HG02571 (cell line): ENCODE results near the gene MRPL45.

Experiments used
- ATAC-seq: cut with Tn5 transposase; IDR thresholded peaks from one replicate; pipeline ENCODE4 v1.9.1; 2021; ENCODE audit warnings: mild to moderate bottlenecking, moderate library complexity; ENCODE audit not compliant: unreplicated experiment

Gene MRPL45

DNA sequence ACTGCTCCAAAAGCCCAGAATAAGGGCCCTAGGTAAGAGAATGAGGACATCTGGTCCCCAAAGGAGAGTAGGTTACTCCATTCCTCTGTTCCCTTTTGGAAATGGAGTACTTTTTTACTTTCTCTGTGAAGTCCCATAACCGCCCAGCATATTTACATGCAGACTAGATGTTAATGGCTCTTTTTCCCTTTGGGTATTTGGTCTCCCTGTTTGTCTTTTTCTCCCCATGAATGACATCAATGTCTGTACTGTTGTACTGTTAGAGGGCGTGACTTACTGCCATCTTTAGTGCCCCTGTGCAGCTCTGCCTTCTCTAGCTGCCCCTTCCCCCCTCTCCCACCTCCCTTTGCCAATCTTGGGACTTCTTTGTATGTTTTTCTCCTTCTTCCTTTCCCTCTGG lies 27.8 kb downstream of the MRPL45 start:
- no peak for ATAC-seq

DNA sequence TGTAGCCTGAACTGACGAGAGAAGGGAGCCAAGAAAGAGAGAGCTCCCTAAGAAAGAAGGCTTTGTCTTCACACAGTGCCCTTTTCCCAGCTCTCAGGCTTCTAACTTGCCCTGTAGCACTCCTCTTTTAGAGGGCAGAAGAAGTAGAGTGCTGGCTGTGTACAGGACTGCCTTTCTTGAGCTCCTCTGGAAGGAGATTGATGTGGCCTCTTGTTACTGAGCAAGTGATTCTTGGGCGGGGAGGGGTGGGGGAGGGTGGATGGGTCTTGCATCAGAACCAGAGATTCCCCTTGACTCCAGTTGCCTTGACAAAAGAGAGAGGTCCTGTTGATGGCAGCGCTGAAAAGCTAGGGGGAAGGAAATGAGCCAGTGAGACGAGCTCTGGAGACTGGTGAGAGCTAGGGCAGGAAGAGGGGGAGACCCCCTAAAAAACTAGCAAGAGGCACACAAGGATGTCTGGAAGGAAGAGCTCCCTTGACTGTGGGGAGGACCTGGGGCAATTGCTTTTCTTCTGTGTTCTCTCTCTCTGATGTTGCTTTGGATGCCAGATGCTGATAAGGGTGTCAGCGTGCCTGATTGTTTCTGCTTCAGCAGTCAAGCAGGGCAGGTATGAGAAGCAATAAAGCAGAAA lies 28.4 kb downstream of the MRPL45 start:
- ATAC-seq, result no peak

DNA sequence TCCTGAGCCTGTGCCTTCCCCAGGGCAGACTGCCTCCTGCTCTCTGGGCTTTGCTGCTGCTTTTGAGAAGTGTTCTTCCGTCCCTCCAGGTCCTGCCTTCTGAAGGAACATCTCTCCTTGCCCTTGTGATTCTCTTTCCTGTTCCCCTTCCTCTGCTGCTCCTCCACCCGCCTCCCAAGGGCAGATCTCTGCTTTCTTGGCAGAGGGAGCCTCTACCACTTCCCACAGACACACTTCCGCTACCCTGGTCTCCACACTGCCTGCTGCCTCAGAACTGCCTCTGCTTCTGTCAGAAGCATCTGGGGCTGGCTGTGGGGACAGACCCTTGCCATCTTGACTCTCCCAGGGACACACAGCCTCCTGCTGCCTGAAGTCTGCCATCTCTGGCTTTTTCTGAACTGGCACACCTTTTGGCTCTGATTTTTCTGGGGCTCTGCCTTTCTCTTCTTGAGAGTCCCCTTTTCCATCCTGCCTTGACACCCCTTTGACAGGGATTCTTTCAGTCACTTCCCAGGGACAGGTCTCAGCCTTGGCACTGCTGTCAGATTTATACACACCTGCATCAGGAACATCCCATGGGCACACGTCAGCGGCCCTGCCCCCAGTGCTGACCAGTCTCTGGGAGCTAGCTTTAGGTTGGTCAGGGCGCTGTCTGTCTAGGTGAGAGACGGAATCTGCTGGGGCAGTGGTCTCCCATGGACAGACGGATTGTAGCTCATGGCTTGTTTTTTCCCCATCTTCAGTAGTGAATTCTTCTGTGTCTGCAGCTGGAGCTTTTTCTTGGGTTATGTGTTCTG lies 30.2 kb downstream of the MRPL45 start:
- no peak for ATAC-seq

DNA sequence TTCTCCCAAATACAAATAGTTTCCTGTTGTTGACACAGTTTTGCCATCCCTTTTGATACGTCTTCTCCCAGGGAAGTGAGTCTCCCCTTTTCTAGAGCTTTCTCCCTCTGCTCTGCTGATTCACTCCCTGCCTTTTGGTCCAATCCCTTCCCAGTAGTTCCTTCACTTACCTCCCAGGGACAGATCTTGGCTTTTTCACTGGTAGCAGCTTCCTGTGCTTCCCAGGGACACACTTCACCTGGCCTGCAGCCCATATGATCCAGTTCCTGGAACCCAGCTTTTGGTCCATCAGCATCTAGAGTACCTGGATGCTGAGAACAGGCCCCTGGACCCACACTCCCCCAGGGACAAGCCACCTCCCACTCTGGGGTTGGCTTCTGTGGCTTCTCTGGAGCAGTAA lies 31.0 kb downstream of the MRPL45 start:
- ATAC-seq, result no peak

DNA sequence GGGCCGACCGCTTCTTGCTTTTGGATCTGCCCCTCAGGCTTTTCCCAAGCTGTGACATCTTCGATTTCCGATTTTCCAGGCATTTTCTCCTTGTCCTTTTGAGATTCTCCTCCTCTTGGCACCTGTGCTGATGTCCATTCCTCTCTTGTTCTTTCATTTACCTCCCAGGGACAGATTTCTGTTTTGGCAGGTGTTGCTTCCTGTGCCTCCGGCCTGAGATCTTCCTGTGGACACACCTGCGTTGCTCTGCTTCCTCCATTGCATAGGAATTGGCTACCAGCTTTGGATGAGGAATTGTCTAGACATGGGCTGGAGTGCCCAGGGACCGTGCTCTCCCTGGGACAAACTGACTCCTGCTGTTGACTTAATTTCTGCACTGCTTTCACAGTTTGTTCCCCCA lies 31.7 kb downstream of the MRPL45 start:
- ATAC-seq, result no peak

DNA sequence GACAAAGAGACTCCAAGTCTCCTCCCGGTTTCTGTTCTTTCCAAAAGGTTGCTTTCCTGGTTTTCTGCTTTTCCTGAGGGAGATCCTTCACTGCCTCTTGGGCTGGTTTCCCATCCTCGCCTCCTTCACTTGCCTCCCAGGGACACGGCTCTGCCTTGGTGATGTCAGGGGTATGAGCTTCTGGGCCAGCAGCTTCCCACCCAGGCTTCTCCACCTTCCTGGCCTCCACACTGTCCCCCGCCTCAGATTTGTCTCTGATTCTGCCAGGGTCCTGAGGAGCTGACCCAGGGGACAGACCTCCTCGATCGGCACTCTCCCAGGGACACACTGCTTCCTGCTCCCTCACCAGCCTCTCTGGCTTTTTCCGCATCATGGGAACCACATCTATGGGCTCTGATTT lies 32.3 kb downstream of the MRPL45 start:
- ATAC-seq, result no peak

DNA sequence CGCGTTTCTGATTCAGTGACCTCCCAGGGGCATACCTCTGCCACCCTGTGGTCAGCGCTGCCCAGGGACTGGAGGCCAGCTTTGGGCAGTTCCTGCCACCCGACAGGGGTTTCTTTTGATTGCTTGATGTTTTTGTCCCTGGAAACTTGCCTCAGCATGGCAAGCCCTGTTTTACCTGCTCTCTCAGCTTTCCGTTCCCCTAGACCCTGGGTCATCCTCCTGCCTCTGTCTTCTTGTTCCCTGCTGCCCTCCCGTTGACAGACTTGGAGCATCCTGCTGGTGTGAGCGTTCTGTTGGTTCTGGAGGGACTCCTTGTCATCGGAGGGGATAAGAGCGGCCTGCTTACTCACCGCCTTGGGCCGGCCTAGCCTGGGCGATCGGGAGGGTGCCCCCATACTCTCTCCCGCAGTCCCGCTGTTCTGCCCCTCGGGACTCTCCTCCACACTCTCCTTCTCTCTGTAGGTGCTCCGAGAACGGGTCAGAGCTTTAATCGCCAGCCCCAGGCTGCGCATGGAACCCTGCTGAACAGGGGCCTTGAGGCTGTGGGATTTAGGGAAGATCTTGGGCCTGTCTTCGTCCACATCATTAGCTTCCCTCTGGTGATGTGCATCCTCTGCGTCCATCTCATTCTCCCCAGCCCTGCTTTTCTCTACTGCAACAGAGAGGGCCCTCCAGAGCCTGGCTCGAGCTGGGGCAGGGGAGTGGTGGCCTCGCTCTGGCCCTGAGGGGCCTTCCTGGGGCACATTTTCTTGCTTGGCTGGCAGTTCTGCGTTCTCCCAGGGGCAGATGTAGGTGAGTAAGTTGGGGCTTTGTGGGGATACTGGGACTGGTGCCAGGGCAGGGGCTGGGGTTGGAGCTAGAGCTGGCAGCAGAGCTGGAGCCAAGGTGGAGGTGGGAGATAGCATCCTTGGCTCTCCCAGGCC lies 33.1 kb downstream of the MRPL45 start:
- no peak for ATAC-seq

DNA sequence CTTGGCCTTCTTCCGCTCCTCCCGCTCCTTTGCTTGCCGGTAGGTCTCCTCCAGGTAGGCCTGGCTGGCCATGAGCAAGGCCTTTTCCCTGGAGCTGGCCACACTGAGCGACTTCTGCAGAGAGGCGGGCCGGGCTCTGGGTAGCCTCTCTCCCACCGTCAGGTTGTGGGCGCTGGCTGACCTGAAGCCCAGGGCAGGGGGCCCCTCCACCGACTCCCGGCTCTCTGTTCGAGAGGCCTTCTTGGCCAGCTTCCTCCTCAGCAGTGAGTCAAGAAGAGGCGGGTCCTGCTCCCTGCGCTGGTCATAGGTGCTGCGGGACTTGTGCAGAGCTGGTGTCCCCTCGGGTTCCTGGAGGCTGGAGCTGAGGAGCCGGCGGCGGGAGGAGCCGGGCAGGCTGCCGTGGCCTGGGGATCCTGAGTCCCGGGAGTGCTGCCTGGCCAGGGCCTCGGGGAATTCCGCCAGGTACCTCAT lies 34.0 kb downstream of the MRPL45 start:
- ATAC-seq, result no peak

DNA sequence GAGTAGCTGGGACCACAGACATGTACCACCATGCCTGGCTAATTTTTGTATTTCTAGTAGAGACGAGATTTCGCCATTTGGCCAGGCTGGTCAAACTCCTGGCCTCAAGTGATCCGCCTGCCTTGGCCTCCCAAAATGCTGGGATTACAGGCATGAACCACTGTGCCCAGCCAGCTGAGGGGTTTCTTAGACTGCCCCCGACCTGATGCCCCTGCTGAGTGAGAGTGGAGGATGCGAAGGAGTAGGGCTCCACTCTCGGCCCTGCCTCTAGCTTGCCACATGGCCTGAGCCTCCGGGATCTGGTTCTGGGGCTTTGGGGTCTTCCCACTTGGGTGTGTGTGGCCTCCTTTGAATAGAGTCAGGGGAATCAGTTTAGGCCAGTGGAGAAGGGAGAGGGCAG lies 35.8 kb downstream of the MRPL45 start:
- ATAC-seq, result no peak

DNA sequence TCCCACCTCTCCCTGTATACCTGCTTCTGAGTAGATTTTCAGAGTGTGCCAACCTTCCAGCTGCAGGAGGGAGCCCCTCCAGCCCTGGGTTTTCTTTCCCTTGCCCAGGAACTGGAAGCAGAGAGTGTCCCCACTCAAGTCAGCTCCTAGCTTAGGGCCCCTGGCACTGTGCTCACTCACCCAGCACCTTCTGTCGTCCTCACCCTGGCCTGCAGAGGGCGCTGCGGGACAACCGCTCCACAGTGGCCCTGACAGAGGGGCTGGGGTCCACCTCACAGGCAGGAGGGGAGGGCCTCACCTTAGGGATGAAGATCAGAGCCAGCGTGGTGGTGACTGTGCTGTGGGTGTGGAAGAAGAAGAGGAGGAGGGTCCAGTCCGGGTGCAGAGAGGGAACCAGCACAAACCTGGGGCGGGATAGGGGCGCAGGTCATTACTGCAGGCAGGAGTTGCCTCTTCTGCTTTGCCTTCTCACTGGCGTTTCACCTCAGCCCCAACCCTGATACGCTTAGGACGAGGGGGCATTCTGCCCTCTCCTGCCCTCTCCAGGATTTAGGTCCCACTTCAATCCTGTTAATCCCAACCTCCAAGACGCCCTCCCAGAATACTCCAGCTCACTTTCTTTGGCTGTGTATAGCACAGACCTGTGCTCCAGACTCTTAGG lies 36.8 kb downstream of the MRPL45 start:
- ATAC-seq, result no peak

DNA sequence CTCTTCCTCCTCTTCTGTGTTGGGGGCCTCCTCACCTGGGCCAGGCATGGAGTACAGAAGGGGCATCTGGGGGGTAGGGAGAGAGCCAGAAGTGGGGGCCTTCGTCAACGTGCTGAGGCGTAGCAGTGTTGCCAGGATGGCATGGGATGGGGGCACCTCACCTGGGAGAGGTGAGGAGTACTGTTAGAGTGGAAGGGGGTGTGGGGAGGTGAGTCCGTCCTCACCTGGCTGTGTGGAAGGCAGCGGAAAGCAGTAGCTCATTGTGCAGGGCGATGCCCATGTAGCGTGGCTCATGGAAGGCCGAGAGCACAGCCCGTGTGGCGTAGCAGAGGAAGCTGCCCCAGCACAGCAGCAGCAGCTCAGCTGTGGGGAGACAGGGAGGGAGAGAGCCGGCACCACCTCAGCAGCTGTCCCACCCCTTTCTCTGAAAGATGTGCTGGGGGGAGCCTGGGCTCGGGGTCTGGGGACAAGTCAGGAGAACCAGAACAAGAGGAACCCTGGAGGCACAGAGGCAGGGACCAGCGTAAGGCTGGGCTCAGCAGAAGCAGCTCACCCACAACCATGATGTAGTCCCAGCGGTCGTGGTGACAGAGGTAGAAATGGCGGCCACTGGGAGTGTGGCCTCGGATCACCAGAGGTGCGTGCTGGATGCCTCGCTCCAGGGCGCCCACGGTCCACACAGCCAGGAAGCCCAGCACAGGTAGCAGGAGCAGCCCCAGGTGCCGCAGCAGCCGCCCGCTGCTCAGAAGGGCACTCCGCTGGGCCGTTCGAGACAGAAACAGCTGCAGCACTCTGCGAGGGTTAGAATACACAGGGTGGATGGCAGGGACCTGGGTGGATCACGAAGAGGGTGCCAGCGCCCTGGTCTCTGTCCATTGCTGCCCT lies 37.8 kb downstream of the MRPL45 start:
- ATAC-seq, result no peak

DNA sequence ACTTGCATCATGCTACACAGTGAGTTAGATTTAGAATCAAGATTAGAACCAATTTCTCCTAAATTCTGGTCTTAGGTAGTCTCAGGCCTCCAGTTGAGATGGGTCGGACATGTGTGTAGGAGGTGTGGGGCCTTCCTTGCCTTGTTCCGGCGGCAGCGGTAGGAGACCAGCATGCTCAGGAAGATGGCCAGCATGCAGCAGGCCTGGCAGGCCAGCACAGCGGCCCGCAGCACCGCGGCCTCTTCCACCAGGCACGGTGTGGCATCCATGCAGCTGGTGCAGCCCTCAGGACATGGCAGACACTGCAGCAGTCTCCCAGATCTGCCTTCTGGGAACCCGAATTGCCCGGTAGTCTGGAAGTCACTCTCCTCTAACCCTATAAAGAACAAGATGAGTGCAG lies 39.9 kb downstream of the MRPL45 start:
- no peak for ATAC-seq

DNA sequence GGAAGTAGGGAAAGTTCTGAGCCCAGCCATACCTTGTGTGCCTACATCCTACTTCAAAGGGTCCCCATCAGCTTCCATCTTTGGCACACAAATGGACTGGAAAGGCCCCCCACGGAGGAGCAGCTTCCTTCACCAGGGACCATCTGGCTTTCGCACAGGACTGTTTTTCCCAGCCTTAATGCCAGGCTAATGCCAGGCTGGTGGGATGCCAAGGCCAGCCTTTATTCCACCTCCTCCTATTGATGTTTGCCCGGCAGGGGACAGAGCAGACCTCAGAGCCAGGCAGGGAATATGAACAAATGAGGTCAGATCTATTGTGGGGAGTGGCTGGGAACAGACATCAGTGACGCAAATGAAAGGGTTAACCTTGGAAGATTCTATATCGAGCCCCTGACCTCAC lies 41.1 kb downstream of the MRPL45 start:
- no peak for ATAC-seq

DNA sequence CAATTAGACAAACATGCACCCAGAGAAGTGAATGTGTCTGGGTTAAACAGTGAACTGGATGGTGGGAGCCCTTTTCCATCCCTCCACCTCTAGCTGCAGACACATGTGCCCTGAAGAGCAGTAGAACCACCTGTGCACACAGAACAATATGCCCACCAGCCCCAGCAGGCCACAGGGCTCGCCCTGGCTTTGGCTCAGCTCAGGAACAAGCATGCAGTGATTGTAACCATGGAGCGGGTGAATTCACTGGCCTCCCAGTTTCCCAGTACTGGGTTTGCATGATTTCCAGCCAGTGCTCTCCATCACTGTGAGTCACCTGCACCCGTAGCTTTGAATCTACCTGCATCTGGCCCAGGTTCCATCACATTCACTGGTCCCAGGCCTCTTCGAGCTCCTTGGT lies 41.6 kb downstream of the MRPL45 start:
- no peak for ATAC-seq

DNA sequence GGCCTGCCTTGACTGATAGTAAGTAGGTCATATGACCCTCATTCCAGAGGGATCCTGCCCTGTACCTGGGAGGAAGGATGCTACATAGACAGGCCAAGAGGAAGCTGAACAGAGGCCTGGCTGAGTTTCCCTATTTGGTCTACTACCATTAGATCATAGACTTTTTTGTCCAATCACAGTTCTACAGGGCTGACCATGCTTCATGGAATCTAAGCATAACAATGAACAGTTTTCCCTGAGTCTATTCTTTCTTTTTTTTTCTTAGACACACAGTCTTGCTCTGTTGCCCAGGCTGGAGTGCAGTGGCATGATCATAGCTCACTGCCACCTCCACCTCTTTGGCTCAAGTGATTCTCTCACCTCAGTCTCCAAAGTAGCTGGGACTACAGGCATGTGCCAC lies 42.9 kb downstream of the MRPL45 start:
- no peak for ATAC-seq

DNA sequence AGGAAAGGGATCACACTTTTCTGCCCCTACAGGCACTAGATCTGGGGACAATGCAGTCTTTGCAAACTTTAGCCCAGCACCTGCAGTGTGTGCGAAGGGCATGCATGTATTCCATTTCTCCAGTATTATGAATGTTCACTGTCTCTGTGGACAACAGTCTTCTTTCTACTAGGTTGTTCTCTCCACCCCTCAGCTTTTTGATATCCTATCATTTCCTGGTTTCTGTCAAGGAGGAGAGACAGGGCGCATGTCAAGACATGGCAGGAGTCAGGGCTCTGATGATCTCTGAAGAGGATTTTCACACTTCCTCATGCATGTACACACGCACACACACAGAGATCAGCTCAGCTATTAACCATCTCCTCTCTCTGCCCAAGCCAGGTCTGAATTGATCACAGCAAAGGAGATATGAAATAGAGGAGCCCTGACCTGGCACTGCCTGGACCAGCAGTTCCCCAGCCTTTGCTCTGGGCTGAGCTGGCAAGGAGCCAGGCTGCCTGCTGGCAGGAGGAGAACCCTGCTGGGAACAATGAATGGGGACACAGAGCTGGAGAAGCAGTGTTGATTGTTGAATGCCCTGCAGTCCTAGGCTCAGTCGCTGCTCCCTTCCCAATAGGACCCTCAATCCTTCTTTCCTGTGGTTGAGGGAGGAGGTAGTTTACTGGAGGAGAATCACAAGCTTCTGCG lies 44.2 kb downstream of the MRPL45 start:
- ATAC-seq, result no peak

DNA sequence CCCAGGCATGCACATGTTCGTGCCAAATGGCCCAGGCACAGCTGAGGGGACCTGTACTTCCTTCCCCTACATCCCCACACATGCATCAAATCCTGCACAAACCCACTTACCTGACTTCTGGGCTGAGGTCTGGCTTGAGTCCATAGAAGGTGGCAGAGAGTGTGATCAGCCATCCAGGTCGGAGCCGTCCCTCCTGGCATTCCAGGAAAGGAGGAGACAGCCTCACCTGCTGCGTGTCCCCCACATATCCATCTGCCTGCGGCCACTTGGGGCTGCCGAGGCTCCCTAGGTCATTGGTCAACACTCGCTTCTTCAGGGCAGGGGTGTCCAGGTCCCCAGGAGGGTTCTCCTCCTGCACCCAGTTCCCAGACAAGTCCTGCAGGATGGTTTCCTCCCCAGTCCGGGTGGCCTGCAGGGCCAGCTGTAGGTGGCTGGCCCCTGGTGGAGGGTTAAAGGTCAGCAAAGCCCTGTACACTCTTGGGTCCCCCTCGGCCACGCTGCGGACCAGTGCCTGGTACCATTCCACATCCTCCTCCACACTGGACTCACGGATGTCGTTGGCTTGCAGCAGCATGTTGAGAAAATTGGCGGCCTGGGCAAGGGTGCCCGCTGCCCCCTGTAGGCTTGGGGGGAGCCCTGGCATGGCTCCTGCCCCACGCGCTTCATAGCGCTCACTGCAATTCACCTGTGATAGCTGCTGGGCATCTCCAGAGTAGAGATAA lies 46.1 kb downstream of the MRPL45 start:
- no peak for ATAC-seq

DNA sequence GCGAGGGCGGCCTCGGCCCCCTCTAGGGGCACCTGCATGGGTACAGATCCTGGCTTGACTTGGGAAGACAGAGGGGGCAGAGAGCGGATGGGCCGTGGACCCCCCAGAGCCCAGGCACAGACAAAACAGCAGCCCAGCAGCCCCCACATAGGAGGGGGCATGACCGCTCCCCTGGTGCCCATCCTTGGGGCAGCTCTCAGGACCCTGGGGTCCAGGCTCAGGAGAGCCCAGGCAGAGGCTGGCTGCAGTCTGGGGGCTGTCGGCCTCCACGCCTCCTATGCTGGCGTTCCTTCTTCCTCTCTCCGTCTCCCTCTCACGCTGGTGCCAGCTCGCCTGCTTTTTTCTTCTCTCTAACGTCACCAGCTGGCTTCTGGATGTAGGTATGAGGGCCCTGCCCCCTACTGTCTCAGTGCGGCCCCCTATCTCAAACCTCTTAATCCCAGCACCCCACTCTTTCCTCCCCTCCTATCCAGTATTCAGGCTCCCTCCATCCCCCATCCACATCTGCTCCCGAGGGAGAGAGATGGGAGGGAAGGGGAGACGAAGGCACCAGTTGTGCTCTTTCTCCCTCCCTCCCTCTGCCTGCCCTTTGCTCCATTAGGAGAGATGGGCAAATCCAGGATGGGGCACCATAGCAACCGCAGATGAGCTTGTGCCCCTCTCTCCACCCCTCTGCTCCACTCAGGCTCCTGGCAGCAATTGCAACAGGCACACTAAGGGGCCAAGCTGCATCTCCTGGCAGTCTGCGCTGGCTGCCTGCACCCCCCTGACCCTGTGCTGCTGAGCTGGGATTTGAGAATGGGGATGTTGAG lies 46.8 kb downstream of the MRPL45 start, which contains the start of gene GPR179:
Gene GPR179, minus strand, starts transcription at position 349 of the 812 bp plus-strand sequence. Its CDS starts 167 bp downstream, at position 182.
- ATAC-seq, result no peak
